Tracheal epithelial cell (primary cell): ENCODE measurements around the gene AP1AR. TPM values are rescaled to one million over a fixed set of nuclear protein-coding genes. Genes with fewer than 3 reads are reported as not detected.

Source experiments
- total RNA-seq: library from RNA; depleted of rRNA; stranded (reverse); fragments of >200 nt; gene quantifications from 2 replicates; pipeline ENCODE4 v1.2.1, GENCODE V29; 2014

The AP1AR gene, protein sequence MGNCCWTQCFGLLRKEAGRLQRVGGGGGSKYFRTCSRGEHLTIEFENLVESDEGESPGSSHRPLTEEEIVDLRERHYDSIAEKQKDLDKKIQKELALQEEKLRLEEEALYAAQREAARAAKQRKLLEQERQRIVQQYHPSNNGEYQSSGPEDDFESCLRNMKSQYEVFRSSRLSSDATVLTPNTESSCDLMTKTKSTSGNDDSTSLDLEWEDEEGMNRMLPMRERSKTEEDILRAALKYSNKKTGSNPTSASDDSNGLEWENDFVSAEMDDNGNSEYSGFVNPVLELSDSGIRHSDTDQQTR
- total RNA-seq = 31.3 and 51.4 TPM in 2 replicates

DNA sequence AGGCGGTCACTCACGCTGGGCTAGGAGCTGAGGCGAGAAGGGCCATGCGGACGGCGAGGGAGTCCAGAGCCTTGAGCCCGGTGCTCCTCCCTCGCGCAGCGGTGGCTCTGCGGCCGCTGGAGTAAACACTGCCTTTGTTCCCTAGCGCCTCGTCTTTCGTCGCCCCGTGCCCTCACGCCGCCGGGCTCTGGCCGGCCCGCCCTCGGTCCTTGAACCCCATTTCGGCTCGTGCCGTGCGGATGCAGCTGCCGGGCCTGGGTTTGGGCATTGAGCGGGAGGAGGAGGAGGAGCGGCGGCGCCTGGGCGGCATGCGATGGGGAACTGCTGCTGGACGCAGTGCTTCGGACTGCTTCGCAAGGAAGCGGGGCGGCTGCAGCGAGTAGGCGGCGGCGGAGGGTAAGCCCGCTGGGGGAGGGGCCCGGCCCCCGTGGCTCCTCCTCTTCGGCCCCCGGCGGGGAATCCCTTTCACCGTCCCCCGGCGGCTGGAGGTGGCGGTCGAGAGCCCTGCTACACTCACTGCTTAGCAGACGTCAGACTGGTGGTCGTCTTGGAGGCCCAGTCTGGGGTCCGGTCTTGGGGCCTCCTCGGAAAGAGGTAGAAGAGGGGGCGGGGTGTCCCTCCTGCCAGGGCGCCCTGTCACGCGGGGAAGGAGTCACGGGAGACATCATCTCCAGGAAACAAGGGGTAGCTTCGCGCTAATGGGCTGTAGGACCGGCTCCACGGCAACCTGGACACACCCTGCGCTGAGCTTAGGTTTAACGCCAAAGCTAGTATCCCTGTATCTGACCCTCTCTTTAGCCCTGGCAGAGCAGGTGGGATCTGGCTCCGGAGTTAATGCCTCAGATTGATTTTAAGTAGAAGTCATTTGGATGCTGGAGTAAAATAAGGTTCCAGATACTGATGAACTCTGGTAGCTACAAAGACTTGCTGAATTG, at the start of gene AP1AR:
Gene AP1AR, plus strand, starts transcription at position 9 of the 935 bp plus-strand sequence. Its CDS starts 305 bp downstream, at position 314.

DNA sequence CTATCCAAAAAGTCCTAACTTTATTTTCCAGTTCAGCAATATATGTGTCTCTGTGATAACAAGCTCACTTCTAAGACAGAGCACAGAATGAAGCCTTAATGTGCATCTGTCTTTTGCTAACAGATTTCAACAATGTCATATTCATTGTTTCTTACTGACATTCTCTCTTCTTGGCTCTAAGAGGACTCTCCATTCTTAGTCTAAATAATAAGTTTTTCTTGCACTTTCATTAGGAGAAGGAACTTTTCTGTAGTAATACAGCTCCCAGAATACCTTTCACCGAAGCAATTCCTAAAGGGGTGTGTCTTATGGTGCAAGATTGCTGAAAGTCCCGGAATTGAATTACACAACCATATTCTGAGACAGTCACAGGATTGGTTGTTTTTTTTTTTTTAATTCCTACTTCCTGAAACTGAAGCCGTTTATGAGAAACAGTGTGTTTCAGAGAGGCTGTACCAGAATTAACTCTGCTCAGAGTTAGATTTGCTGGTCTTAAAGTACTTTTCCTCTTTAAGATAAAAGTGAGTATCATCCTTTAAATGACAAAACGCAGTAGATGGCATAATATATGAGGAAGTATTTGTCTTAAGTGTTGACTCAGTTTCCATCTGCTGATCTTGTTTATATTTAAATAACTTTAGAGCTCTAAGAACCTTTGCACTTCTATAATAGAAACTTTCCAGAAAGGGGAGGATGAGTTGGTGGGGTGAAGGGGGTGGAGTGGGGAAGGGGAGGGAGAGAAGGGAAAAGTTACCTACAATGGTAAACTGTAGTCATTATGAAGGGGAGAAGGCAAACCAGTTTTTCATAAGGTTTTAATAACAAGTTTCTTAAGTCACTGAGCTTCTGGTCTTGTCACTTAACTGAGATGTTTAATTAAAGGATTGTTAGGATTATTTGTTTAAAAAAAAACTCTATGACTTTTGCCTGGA, 65.6 kb downstream of the AP1AR start, which contains the start of gene ALPK1:
Gene ALPK1, plus strand, starts transcription at position 421 of the 932 bp plus-strand sequence.

Other genes starting within 250 kb of the AP1AR start
- 1.7 and 1.9 TPM in 2 replicates for gene FAM241A, start 86.3 kb upstream of the AP1AR start, total RNA-seq
- 3.4 and 13.0 TPM in 2 replicates for gene TIFA, start 54.1 kb downstream of the AP1AR start, total RNA-seq
- 9.2 and 15.8 TPM in 2 replicates for gene ALPK1, start 65.6 kb downstream of the AP1AR start, total RNA-seq